GM18499 (cell line): ENCODE measurements around the gene INTS7.
"Not testable (repeated sequence)": the region's sequence is repeated elsewhere in the genome, so short reads cannot be mapped to it uniquely, and the experiment has no call there.

Experiments used
- ATAC-seq: cut with Tn5 transposase; IDR thresholded peaks from one replicate; pipeline ENCODE4 v1.9.1; 2021; ENCODE audit warnings: moderate number of reproducible peaks; ENCODE audit not compliant: insufficient read depth, unreplicated experiment

The INTS7 gene

DNA sequence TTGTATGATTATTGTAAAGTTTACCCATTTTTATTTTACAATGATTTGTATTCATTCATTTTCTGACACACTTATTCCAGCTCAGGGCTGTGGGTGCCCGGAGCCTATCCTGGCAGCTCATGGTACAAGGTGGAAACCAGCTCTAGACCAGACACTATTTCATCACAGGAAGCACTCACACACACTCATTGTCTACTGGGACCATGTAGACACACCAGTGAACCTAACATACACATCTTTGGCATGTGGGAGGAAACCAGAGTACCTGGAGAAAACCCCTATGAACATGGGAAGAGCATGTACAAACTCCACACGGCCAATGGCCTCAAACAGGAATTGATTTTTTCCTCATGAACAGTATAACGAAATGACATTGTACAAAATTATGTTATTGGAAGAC is 2.5 kb upstream of the INTS7 start:
- ATAC-seq = no peak

DNA sequence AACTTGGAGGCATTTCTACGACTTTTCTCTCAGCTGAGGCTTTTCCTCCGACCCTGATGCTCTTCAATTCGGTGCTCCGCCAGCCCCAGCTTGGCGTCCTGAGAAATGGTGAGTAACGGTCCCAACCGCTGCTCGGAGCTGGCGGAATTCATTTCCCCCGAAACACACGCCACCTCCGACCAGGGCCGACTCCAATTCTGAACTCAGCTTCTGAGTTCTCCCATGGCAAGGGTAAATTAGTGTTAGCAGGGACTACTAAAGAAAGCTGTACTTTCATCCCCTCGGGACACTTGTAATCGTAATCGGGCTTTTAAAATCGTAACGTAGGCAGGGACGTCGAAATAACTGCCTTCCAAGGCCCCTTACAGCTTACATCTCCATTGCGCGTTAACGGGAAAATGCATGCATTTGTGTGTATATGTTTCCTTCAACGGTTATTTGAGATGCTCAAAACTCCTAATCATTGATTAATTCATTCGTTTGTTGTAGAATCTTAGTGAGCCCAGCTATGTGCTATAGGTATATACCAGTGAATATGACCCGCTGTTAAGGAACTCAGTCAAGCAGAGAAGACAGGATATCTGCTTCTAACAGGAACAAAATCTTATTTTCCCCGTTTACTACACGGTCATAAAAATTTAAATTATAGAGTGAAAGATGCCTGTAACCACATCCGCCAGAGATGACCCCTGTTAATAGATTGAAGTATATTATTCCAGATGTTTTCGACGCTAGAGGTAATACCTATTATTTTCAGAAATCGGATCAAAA is 663 bp upstream of the INTS7 start:
- ATAC-seq = peak; percentile 1

DNA sequence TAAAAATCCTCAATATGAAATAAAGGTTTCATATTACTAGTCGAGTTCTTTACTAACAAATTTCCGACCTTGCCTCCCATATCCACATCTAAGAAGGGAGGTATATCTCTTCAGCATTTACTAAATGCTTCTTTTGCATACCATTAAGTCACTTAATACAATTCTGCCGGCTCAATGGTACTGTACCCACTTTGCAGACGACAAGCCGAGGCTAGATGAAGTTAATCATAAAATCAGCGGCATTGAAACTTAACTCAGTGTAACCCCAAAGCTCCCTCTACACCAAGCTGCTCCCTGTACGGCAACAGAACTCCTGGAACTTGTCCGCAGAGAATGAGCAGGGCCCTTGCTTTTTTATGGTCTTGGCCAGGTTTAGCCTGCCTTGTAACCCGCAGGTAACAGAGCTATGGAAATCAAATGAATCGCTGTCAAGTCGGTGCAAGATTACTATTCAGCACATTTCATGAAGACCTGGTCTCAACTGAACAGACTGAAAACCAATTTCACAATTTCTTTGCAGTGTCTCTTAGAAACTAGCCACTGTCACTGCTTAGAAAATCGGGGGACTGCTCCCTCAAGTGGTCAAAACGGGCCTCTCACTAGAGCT is 738 bp downstream of the INTS7 start:
- ATAC-seq = no peak

DNA sequence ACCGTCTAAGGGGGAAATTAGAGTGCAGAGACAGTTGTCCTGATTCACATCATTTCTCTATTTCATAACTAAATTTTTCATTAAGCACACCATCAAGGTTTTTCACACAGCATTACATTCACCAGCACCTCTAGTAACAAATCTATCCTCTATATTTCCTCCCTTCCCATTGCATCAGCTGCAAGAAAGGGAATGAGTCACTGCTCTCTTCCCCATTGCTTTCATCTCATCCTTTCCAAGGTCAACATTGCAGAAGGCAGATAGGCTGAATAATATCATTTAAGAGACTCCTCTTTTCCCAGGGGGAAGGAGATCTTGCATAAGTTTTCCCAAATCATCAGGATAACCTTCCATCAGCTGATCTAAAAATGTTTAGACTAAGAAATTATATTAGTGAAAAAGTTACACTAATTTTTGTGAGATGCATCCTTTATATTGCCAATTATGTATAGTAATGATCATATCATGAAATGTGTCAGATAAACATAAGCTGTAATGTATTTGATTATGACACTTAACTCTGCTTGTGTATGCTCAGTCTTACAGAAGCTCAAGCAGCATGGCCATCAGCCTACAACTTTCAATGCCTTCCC is 4.3 kb downstream of the INTS7 start:
- no peak for ATAC-seq

DNA sequence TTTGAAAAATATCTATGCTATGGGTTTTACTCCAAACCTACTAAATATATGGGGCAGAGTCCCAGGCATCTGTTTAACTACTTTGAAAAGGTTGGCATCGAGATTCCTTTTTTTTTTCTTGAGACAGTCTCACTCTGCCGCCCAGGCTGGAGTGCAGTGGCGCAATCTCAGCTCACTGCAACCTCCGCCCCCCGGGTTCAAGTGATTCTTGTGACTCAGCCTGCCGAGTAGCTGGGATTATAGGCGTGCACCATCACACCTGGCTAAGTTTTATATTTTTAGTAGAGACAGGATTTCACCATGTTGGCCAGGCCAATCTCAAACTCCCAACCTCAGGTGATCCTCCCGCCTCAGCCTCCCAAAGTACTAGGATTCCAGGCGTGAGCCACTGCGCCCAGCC is 7.6 kb downstream of the INTS7 start:
- ATAC-seq = not testable (repeated sequence)

DNA sequence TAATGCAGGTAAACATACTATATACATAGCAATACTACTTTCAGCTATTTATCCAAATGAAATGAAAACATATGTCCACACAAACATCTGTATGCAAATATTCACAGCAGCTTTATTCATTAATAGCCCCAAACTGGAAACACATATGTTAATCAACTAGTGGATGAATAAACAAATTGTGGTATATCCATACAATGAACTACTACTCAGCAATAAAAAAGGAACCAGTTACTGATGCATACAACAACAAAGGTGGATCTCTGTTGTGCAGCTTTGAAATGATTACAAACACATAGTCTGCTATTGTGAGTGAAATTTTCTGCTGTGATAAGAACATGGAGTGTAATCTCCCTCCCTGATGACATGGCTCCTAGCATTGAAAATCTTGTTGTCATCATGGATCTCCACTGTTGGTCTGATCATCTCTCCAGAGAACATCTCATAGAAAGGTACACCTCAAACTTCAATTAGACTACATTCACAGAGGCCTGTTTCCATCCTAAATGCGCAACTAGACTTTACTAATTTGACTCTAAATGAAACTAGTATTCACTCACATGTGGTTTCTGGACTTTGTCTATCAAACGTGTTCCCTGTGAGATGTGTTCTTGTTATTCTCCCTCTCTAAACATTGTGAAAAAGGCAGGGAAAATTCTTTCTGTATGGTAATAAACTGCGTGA is 10.7 kb downstream of the INTS7 start:
- no peak for ATAC-seq

DNA sequence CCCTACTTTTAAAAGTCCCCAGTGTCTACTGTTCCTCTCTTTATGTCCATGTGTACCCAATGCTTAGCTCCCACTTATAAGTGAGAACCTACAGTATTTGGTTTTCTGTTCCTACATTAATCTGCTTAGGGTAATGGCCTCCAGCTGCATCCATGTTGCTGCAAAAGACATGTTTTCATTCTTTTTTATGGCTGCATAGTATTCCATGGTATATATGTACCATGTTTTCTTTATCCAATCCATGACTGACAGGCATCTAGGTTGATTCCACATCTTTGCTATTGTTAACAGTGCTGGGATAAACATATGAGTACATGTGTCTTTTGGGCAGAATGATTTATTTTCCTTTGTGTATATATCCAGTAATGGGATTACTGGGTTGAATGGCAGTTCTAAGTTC is 12.4 kb downstream of the INTS7 start:
- not testable (repeated sequence) for ATAC-seq

DNA sequence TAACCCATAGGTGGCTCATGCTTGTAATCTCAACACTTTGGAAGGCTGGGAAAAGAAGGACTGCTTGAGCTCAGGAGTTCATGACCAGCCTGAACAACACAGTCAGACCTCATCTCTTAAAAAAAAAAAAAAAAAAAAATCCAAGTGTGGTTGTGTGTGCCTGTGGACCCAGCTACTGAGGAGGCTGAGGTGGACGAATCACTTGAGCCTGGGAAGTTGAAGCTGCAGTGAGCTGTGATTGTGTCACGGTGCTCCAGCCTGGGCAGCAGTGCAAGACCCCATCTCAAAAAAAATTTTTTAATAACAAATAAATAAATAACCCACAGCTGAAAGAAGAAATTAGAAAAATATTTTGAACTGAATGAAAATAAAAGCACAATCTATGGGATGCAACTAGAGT is 13.8 kb downstream of the INTS7 start:
- no peak for ATAC-seq

DNA sequence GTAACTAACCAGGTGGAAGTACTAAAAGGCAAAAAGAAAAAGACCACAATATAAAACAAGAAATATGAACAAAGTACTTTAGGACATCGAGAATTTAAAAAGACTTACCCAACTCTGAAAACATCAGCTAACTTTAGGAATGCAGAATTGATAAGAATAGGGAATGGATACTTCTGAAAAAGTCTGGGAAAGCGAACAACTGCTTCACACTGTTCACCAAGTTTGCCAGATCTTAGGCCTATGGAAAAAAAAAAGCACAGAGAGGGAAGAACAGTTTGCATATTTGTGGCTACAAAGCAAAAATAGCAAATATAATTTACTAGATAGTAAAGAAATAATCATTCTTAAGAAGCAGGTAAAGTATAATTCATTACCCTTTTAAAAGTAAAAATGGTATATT is 14.4 kb downstream of the INTS7 start:
- ATAC-seq = no peak

DNA sequence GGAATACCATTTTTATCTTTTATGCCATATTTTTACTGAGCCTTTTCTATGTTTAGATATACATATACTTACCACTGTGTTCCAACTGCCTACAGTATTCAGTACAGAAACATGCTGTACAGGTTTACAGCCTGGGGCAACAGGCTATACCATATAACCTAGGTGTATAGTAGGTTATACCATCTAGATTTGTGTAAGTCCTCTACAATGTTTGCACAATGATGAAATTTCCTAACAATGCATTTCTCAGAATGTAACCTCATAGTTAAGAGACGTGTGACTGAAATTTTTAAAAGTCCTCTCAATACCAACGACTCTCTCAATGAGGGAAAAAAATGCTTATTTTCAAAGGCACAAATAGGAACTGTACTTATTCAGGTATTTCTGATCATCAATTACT is 21.7 kb downstream of the INTS7 start:
- ATAC-seq = no peak

DNA sequence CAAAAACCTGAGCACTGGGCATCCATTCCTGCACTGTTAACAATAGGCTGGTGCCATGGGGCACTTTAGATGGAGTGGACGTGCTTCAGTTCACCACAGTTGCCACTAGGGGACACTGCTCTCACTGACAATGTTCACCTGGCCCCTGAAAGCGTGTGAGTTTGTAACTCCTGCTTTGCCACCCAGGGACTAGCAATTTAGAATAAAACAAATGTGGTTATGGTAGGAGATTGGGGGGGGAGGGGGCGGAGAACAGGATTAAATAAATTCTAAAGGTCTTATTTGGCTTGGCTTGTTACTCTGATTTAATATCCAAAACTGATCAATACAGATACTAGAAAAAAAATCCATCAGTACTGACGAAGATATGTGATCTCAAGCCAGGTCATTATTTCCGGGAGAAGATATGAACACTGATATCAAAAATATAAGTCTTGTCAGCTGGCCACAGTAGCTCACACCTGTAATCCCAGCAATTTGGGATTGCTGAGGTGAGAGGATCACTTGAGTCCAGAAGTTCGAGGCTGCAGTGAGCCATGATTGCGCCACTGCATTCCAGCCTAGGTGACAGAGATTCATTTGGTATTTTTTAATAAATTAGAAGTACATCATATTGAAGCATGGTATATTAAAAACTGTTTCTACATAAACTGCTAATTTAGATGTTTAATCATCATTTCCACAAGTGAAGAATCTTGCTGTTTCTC is 23.2 kb downstream of the INTS7 start:
- peak; percentile 78 for ATAC-seq

DNA sequence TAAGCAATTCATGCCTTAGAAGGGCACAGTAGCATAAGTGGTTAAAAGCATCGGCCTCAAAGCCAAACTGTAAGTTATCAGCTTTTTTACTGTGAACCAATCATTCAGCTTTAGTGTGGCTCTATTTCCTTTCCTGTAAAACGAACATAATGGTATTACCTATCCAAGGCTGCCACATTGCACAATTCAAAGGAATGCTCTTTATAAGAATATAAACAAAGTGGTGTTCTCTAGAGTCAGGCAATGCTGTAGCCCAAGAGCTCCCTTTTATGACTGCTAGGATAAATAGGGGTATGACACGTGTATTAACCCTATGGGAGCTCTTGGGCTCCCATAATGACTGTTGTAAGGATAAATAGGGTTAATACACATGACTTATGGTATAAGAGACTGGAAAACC is 25.4 kb downstream of the INTS7 start:
- ATAC-seq = no peak

DNA sequence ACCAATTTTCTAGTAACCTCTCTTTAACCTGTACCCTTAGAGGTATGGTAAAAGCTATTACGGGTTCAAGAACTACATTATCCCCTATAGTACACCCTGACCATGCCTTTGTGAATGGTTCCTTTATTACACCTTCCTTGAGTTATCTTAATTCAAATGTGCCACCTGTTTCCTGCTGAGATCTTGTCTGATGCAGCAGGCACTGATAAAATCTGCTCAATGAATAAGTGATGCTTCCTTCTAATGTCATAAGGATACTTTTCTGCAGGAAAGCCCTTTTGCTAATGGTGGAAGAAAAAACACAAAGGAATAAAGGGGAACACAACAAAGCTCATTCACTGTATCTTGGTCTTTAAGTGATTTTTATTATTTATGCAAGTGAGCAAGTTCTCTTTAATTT is 25.8 kb downstream of the INTS7 start:
- ATAC-seq = no peak

DNA sequence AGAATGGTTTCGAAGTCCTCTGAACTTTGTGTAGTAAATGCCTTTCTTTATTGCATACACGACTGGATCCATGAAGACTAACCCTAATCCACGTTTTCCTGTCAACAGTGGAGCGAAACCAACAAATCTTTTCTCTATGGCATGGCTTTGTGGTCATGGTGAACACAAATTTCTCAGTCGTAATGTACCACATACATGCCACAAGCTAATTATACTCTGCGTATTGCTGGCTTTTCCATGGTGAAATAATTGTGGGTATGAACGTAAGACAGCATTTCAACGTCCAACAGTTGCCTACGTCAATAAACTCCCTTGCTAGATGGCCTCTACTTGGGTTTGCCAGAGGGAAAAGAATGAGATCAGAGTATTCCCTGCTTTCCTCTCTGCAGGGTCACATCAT is 27.5 kb downstream of the INTS7 start:
- ATAC-seq = no peak

DNA sequence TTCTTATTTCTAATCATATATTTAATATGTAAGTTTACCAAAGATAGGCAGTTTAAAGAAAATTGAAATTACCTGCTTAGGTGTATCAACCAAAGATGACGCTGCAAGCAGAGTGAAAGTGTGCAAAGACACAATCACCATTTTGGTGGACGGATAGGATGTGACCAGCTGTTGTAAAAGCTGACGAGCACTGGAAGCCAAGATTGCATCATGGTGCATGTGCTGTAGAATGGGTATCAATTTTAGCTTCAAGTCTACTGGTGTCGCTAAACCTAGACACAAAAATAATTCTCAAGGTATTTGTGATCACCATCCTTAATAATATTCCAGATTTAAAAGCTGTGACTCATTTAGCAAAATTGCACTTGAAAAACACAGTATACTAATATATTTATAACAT is 28.2 kb downstream of the INTS7 start:
- no peak for ATAC-seq

DNA sequence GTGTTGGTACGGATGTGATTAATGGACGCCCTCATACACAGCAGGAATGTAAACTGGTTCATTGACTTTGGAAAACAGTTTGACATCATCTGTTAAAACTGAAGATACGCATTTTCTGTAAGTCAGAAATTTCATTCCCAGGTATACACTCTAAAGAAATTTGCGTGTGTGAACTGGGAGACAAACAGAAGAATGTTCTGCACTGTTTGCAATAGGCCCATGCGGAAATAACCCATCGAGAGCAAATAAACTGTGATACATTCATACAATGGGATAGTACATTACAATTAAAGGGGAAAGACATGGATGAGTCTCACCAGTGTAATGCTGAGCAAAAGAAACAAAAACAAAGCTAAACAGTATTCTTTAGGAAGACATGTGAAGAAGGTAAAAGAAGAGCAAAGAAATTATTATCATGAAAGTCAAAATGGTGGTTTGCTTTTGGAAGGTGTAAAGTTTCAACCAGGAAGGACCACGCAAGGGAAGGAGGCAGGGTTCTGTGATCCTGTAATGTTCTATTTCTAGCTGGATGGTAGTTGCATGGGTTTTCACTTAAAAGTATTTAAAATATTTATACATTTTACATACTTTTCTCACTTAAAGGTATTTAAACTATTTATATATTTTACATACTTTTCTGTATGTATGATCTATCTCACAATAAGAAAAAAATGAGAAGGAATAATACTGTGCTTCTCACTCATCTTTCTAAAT is 30.3 kb downstream of the INTS7 start:
- no peak for ATAC-seq

DNA sequence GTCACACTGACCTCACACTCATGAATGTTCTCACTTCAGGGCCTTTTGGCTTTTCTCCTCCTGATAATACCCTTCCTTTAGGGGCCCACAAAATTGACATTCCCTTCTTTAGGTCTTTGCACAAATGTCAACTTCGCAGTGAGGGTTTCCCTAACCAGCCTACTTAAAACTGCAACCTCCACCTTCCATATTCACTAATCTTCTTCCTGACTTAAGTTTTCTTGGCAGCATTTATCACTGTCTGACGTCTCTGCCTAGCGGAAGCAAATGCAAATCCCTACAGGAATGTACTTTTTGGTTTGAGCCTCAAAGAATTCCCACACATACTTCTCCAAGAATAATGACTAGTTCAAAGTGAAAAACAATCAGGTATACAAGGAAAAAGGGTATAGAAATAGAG is 32.8 kb downstream of the INTS7 start:
- no peak for ATAC-seq

DNA sequence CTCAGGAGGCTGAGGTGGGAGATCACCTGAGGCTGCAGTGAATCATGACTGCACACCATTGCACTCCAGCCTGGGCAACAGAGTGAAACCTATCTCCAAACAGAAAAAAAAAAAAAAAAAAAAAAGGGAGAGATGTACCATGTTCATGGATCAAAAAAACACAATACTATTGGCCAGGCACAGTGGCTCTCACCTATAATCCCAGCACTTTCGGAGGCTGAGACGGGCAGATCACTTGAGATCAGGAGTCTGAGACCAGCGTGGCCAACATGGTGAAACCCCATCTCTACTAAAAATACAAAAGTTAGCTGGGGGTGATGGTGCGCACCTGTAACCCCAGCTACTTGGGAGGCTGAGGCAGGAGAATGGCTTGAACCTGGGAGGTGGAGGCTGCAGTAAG is 37.9 kb downstream of the INTS7 start:
- not testable (repeated sequence) for ATAC-seq

DNA sequence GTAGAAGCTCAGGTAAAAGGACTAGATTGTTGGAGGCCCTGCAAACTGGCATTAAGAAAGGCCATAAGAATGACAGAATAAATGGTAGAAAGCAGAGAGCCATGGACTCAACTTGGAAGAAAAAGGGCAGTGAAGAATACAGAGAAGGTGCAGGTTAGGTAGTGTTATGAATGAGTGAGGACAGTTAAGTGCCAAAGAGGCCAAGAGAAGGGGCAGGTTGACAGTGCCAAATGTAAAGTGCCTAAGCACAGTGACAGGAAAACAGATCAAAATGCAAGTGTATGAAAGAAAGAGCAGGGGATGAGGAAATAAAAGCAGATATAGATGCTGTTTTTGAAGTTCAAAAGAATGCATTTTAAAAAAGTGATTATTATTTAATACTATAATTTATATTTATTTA is 43.7 kb downstream of the INTS7 start:
- no peak for ATAC-seq

DNA sequence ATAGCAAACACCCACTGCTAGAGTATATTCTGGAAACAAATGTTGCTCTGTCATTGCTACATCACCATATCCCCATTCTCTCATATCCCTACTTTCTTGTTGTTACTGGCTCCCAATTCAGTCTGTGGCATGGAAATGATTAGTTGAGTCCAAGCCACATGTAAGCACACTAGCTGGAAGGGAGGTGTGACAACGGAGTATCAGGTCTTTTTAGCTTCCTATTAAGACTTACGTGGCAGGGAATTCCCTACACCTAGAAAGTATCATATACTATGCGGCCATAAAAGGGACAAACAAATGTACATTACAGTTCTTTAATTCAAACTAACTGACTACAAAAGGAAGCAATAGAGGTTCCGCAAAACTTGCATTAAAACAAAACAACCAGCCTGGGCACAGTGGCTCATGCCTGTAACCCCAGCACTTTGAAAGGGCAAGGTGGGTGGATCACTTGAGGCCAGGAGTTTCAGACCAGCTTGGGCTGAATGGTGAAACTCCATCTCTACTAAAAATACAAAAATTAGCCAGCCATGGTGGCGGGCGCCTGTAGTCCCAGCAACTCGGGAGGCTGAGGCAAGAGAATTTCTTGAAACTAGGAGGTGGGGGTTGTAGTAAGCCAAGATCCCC is 48.6 kb downstream of the INTS7 start:
- ATAC-seq = no peak
